H1 (cell line): ENCODE results near the gene CFAP92. TPM values are rescaled to one million over a fixed set of nuclear protein-coding genes. Genes with fewer than 3 reads are reported as not detected.

Experiments used
- CTCF ChIA-PET: fragments of 300-600 bp; sonication (Branson Sonifier 250); formaldehyde crosslinking; loops from one replicate; lab custom pipeline; 2021; ENCODE audit not compliant: partially characterized antibody; lab: Charles Lee
- POLR2A ChIA-PET: fragments of 300-600 bp; sonication (Branson Sonifier 250); formaldehyde crosslinking; loops from one replicate; lab custom pipeline; 2021; ENCODE audit warnings: inconsistent platforms; ENCODE audit not compliant: partially characterized antibody; lab: Charles Lee
- DNase-seq, 2 experiments: peaks; one replicate each; pipeline versions ENCODE4 v3.0.0 to v3.0.0-alpha.2; 2010 to 2022; ENCODE audit warnings: low spot score in 2 of 2, low read depth in 1 of 2, mixed read lengths in 1 of 2
- FAIRE-seq: peaks from 2 replicates; lab custom pipeline; 2011; peaks lifted over from hg19 to GRCh38; lab: Jason Lieb, UNC
- H2AFZ ChIP-seq: 2 replicates; pipeline ENCODE4 v1.8.1; 2012; ENCODE audit warnings: low read length, inconsistent platforms
- H2AK5ac ChIP-seq: 2 replicates; pipeline ENCODE4 v1.6.1; 2013; ENCODE audit warnings: low read depth, low read length
- H2BK120ac ChIP-seq: replicated peaks from 2 replicates; pipeline ENCODE3; 2013; ENCODE audit warnings: low read depth, low read length, inconsistent platforms
- H2BK12ac ChIP-seq: 2 replicates; pipeline ENCODE4 v1.6.1; 2013; ENCODE audit warnings: low read depth, low read length
- H2BK15ac ChIP-seq: 2 replicates; pipeline ENCODE4 v1.6.1; 2013; ENCODE audit warnings: low read length
- H2BK20ac ChIP-seq: 2 replicates; pipeline ENCODE4 v1.6.1; 2013; ENCODE audit warnings: low read length
- H2BK5ac ChIP-seq: 2 replicates; pipeline ENCODE4 v1.6.1; 2013; ENCODE audit warnings: low read depth, low read length
- H3K14ac ChIP-seq: 2 replicates; pipeline ENCODE4 v1.6.1; 2013; ENCODE audit warnings: inconsistent platforms; ENCODE audit not compliant: insufficient read length
- H3K18ac ChIP-seq: 2 replicates; pipeline ENCODE4 v1.6.1; 2013; ENCODE audit warnings: low read length; ENCODE audit errors: extremely low read depth
- H3K23ac ChIP-seq: 2 replicates; pipeline ENCODE4 v1.6.1; 2013; ENCODE audit warnings: inconsistent platforms; ENCODE audit not compliant: insufficient read length
- H3K23me2 ChIP-seq: 2 replicates; pipeline ENCODE4 v1.6.1; 2013; ENCODE audit warnings: low read depth, low read length
- H3K27ac ChIP-seq: 2 replicates; pipeline ENCODE4 v1.6.1; 2011; ENCODE audit warnings: low read depth, low read length, inconsistent platforms
- H3K27me3 ChIP-seq, 4 experiments: replicated peaks in 1 of 4; 1 replicate in 1 of 4; 2 replicates in 3 of 4; pipeline versions ENCODE4 v1.6.1 to v1.8.1; 2011 to 2013; ENCODE audit warnings: low read length in 3 of 4, mild to moderate bottlenecking in 3 of 4, inconsistent platforms in 2 of 4, mixed read lengths in 2 of 4, moderate library complexity in 1 of 4; ENCODE audit not compliant: control insufficient read depth in 3 of 4, insufficient read depth in 3 of 4; ENCODE audit errors: extremely low read depth in 1 of 4
- H3K36me3 ChIP-seq, 4 experiments: 2 replicates each; pipeline versions ENCODE4 v1.6.1 to v1.8.1; 2011 to 2013; ENCODE audit warnings: mild to moderate bottlenecking in 4 of 4, low read length in 3 of 4, moderate library complexity in 2 of 4, control low read depth in 1 of 4, inconsistent platforms in 1 of 4; ENCODE audit not compliant: insufficient read depth in 4 of 4, control insufficient read depth in 2 of 4
- H3K4ac ChIP-seq: replicated peaks from 2 replicates; pipeline ENCODE3; 2013; ENCODE audit warnings: low read length, low read depth, mixed read lengths, inconsistent platforms; ENCODE audit not compliant: insufficient read length
- H3K4me1 ChIP-seq, 4 experiments: replicated peaks in 1 of 4; 1 replicate in 1 of 4; 2 replicates in 3 of 4; pipeline versions ENCODE4 v1.6.1 to v1.8.1; 2011 to 2013; ENCODE audit warnings: low read length in 3 of 4, inconsistent platforms in 2 of 4, mixed read lengths in 1 of 4; ENCODE audit not compliant: insufficient read depth in 4 of 4, control insufficient read depth in 3 of 4
- H3K4me2 ChIP-seq, 2 experiments: 2 replicates each; pipeline versions ENCODE4 v1.6.1 to v1.8.1; 2011 to 2013; ENCODE audit warnings: low read depth in 2 of 2, low read length in 2 of 2, control low read depth in 1 of 2, inconsistent platforms in 1 of 2, mild to moderate bottlenecking in 1 of 2; ENCODE audit not compliant: insufficient read depth in 1 of 2
- H3K4me3 ChIP-seq, 4 experiments: fragments of 200-600, 300-600 bp in 1 of 4; sonication (generic), shearing (Covaris generic), sonication (Bioruptor Twin) in 1 of 4; 2 replicates each; pipeline versions ENCODE4 v1.5.1 to v1.8.1; 2011 to 2016; ENCODE audit warnings: low read length in 4 of 4, low read depth in 3 of 4, control low read depth in 2 of 4, inconsistent platforms in 2 of 4, mild to moderate bottlenecking in 2 of 4, mixed read lengths in 1 of 4, moderate library complexity in 1 of 4; ENCODE audit not compliant: insufficient read depth in 2 of 4; ENCODE audit errors: extremely low read depth in 1 of 4
- H3K56ac ChIP-seq: replicated peaks from 2 replicates; pipeline ENCODE3; 2013; ENCODE audit warnings: low read depth, mild to moderate bottlenecking, mixed read lengths, low read length, inconsistent platforms; ENCODE audit not compliant: insufficient read length
- H3K79me1 ChIP-seq: 2 replicates; pipeline ENCODE4 v1.6.1; 2013; ENCODE audit warnings: low read depth, low read length, control low read depth
- H3K79me2 ChIP-seq, 2 experiments: 2 replicates each; pipeline versions ENCODE4 v1.6.1 to v1.8.1; 2012 to 2013; ENCODE audit warnings: low read length in 2 of 2, mild to moderate bottlenecking in 2 of 2, inconsistent platforms in 1 of 2; ENCODE audit not compliant: insufficient read depth in 2 of 2, control insufficient read depth in 1 of 2
- H3K9ac ChIP-seq, 4 experiments: replicated peaks in 1 of 4; 1 replicate in 1 of 4; 2 replicates in 3 of 4; pipeline versions ENCODE4 v1.6.1 to v1.8.1; 2011 to 2013; ENCODE audit warnings: low read depth in 3 of 4, low read length in 3 of 4, control low read depth in 2 of 4, mild to moderate bottlenecking in 2 of 4, moderate library complexity in 2 of 4, inconsistent platforms in 1 of 4; ENCODE audit errors: extremely low read depth in 1 of 4
- H3K9me3 ChIP-seq, 2 experiments: 2 replicates each; pipeline versions ENCODE4 v1.6.1 to v1.8.1; 2012 to 2013; ENCODE audit warnings: mild to moderate bottlenecking in 2 of 2, moderate library complexity in 2 of 2, control low read depth in 1 of 2, inconsistent platforms in 1 of 2, low read depth in 1 of 2, low read length in 1 of 2, mixed read lengths in 1 of 2; ENCODE audit not compliant: insufficient read depth in 2 of 2
- H4K20me1 ChIP-seq, 2 experiments: replicated peaks in 1 of 2; 2 replicates each; pipeline versions ENCODE3 to v1.8.1; 2011 to 2013; ENCODE audit warnings: inconsistent platforms in 2 of 2, low read length in 2 of 2, mild to moderate bottlenecking in 1 of 2; ENCODE audit not compliant: insufficient read depth in 2 of 2, control insufficient read depth in 1 of 2
- H4K5ac ChIP-seq: 2 replicates; pipeline ENCODE4 v1.6.1; 2013; ENCODE audit warnings: low read length, low read depth, mixed read lengths, inconsistent platforms; ENCODE audit not compliant: insufficient read length
- H4K8ac ChIP-seq: 2 replicates; pipeline ENCODE4 v1.8.0; 2013; ENCODE audit warnings: mild to moderate bottlenecking, moderate library complexity, low read length, inconsistent platforms; ENCODE audit not compliant: insufficient read depth; ENCODE audit errors: extremely low read depth
- H4K91ac ChIP-seq: replicated peaks from 2 replicates; pipeline ENCODE3; 2013; ENCODE audit warnings: low read length, mixed read lengths, inconsistent platforms; ENCODE audit not compliant: insufficient read length
- BACH1 ChIP-seq: IDR thresholded peaks from 2 replicates; pipeline ENCODE4 v1.6.1; 2012; ENCODE audit warnings: low read length, improper control_type of control experiment
- GTF2F1 ChIP-seq: IDR thresholded peaks from 2 replicates; pipeline ENCODE4 v1.6.1; 2012; ENCODE audit warnings: low read depth, low read length, improper control_type of control experiment, borderline replicate concordance
- PHF8 ChIP-seq: fragments of 200-600 bp; sonication (generic); conservative IDR thresholded peaks from 2 replicates; pipeline ENCODE4 v1.7.1; 2012; ENCODE audit warnings: low read depth, mild to moderate bottlenecking, inconsistent platforms, low read length, moderate library complexity
- SIX5 ChIP-seq: IDR thresholded peaks from 2 replicates; pipeline ENCODE4 v1.6.1; 2011; ENCODE audit warnings: mild to moderate bottlenecking, low read depth, low read length
- TEAD4 ChIP-seq: IDR thresholded peaks from 2 replicates; pipeline ENCODE4 v1.6.1; 2012; ENCODE audit warnings: low read depth, low read length, inconsistent platforms, mixed read lengths
- WGBS, 2 experiments: shearing (Covaris generic) in 1 of 2; methylation state at CpG; one replicate each; pipeline versions ENCODE4 v1.1.6 to v1.1.7; 2013 to 2015; ENCODE audit warnings: low lambda C conversion rate in 2 of 2, mixed read lengths in 2 of 2, inconsistent platforms in 1 of 2, low coverage in 1 of 2, missing lambda C conversion rate in 1 of 2; ENCODE audit not compliant: insufficient replicate concordance in 2 of 2, insufficient coverage in 1 of 2, insufficient read length in 1 of 2; ENCODE audit errors: extremely low coverage in 1 of 2, missing lambda C conversion rate in 1 of 2; 5-methylcytosine and 5-hydroxymethylcytosine counted together
- polyA plus RNA-seq, 7 experiments: library from polyadenylated mRNA; depleted of rRNA in 3 of 7; stranded (reverse) in 5 of 7; unstranded in 2 of 7; fragments of >200 nt in 5 of 7; fragments of 200-250 nt in 2 of 7; gene quantifications; 1 replicate in 5 of 7; 2 replicates in 1 of 7; 4 replicates in 1 of 7; pipeline versions ENCODE4 v1.2.1 to v1.2.3, GENCODE V29; 2011 to 2013; ENCODE audit warnings: missing spikeins in 2 of 7, mixed read lengths in 2 of 7
- total RNA-seq: library from RNA; stranded (reverse); fragmentation: NEBNext Ultra II Directional; extraction: Animal tissue kit (Norgen Biotek cat#: 25700); gene quantifications from 2 replicates; pipeline ENCODE4 v1.2.1, GENCODE V29; 2021
- TF ChIP-seq, protein P1 (sequence below): IDR thresholded peaks from 2 replicates; pipeline ENCODE4 v1.6.1; 2012; ENCODE audit warnings: low read length, inconsistent platforms

The CFAP92 gene
- total and polyA plus RNA-seq, 2 of the 8 experiments (the other 6 are each of a cell fraction or from before 2014, with no cell fraction given) = 0.77 to 2.0 TPM

DNA sequence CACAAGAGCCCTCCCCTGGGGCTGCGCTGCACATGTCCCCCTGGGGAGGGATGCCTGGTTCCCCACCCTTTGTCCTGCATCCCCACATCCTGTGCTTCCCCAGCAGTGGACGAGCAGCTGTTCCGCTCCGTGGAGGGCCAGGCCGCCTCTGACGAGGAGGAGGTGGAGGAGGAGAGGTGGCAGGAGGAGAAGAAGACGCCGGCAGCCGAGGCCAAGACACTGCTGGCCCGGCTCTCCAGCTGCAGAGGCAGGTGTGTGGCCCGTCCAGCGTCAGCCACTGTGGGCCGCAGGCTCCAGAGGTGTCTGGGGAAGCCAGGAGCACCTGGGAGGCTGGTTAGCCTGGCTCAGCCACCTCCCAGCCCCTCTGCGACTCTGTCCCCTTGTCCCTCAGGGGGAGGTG is 38.8 kb upstream of the CFAP92 start:
- H3K18ac ChIP-seq = no peak overlapping the region

More for the DNA sequence above, 38.8 kb upstream of the CFAP92 start:
- no peaks in the 10 kb centered on the region for H4K20me1 ChIP-seq
- no peaks in the 10 kb centered on the region for H3K23me2 ChIP-seq
- ChIA-PET POLR2A (no interaction called here), CTCF (interaction anchor here (0.8 to 5.7 kb wide), 4 partner anchors 10 to 62 kb away, joined by 3 to 28 read pairs (median 5); no protein-coding TSS in a partner anchor)
- H3K4ac ChIP-seq = no peak overlapping the region
- no peaks in the 10 kb centered on the region for H3K79me2 ChIP-seq
- H3K23ac ChIP-seq = no peak overlapping the region
- H3K56ac ChIP-seq = no peak overlapping the region
- no peaks in the 10 kb centered on the region for H3K36me3 ChIP-seq
- 86% methylated on average over 12 of the region's 14 CpGs; no CpG with 5 or more reads in 1 of the 2 experiments for WGBS, 2 experiments
- no peak overlapping the region for H2BK5ac ChIP-seq
- H3K9me3 ChIP-seq = no peaks in the 10 kb centered on the region
- H2BK120ac ChIP-seq = no peak overlapping the region
- no peaks in the 10 kb centered on the region for H3K4me1 ChIP-seq
- no peak overlapping the region for H3K27ac ChIP-seq
- H3K9ac ChIP-seq = no peak overlapping the region
- no peaks in the 10 kb centered on the region for H3K79me1 ChIP-seq
- no peak overlapping the region for H2AFZ ChIP-seq
- H3K4me2 ChIP-seq = no peak overlapping the region
- H4K91ac ChIP-seq = no peak overlapping the region
- H3K14ac ChIP-seq = no peak overlapping the region
- no peak overlapping the region; the same call in 1 of the 2 replicates for H4K8ac ChIP-seq
- no peak overlapping the region for H2AK5ac ChIP-seq
- H2BK20ac ChIP-seq = no peak overlapping the region
- no peaks in the 10 kb centered on the region for H3K27me3 ChIP-seq
- FAIRE-seq = no peak
- no peak overlapping the region for H2BK15ac ChIP-seq
- no peak overlapping the region for H2BK12ac ChIP-seq
- no peak for DNase-seq
- TF ChIP-seq BACH1 (no peak), PHF8 (no peak), TEAD4 (no peak), SIX5 (no peak), GTF2F1 (no peak)
- TF ChIP-seq, protein P1, sequence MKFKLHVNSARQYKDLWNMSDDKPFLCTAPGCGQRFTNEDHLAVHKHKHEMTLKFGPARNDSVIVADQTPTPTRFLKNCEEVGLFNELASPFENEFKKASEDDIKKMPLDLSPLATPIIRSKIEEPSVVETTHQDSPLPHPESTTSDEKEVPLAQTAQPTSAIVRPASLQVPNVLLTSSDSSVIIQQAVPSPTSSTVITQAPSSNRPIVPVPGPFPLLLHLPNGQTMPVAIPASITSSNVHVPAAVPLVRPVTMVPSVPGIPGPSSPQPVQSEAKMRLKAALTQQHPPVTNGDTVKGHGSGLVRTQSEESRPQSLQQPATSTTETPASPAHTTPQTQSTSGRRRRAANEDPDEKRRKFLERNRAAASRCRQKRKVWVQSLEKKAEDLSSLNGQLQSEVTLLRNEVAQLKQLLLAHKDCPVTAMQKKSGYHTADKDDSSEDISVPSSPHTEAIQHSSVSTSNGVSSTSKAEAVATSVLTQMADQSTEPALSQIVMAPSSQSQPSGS = no peak
- no peak overlapping the region for H4K5ac ChIP-seq
- H3K4me3 ChIP-seq = no peak overlapping the region
